A549 (cell line): Measurements from ENCODE around the gene COPG1.

Experiments
- CTCF ChIP-seq: fragments of >200 bp; sonication (Bioruptor Twin); formaldehyde crosslinking; IDR thresholded peaks from 3 replicates; pipeline ENCODE4 v1.5.1; 2016
- MAZ ChIP-seq: fragments of 150-350 bp; IDR thresholded peaks from 2 replicates; pipeline ENCODE4 v1.6.1; 2014; ENCODE audit warnings: antibody characterized with exemption, low read depth, low read length, borderline replicate concordance
- POLR2A ChIP-seq: IDR thresholded peaks from 2 replicates; pipeline ENCODE4 v1.6.1; 2012; ENCODE audit warnings: mild to moderate bottlenecking, low read length
- USF2 ChIP-seq: fragments of 450-650 bp; IDR thresholded peaks from 2 replicates; pipeline ENCODE4 v1.6.1; 2014; ENCODE audit warnings: antibody characterized with exemption
- ZFP36 ChIP-seq: fragments of 450-650 bp; IDR thresholded peaks from 2 replicates; pipeline ENCODE4 v1.6.1; 2014; ENCODE audit warnings: borderline replicate concordance; ENCODE audit not compliant: partially characterized antibody

- TF ChIP-seq POLR2A (no peak), CTCF (no peak), MAZ (no peak), ZFP36 (no peak), USF2 (no peak)
Observed at GRCh38 chr3:129282727-129283327, 33.4 kb downstream of the COPG1 start.
